ENCODE results near the gene TMEM198. TPM values are rescaled to one million over a fixed set of nuclear protein-coding genes. Genes with fewer than 3 reads are reported as not detected.
A peak's percentile ranks its signal among the peaks of the same experiment; 100 is the strongest.

The TMEM198 gene
- total RNA-seq, 2 donors from 2014 or later, result 1.8 to 4.3 TPM

- no peak for TF ChIP-seq CTCF (IDR thresholded peaks at IDR 0.05)
- Histone ChIP-seq H3K36me3 (peaks cover 30% of the 10 kb centered on the region), H3K9me3 (no peaks in the 10 kb centered on the region), H3K27ac (peak overlapping the region; percentile 94), H3K4me3 (peak overlapping the region; percentile 52 to 77), H3K4me1 (peaks cover 0 to 45% of the 10 kb centered on the region in 2 donors), H3K27me3 (no peaks in the 10 kb centered on the region)
- no peak for DNase-seq (ENCODE audit: low spot score)
Measured at GRCh38 chr2:219542931-219543595, 765 bp upstream of the TMEM198 start.

DNA sequence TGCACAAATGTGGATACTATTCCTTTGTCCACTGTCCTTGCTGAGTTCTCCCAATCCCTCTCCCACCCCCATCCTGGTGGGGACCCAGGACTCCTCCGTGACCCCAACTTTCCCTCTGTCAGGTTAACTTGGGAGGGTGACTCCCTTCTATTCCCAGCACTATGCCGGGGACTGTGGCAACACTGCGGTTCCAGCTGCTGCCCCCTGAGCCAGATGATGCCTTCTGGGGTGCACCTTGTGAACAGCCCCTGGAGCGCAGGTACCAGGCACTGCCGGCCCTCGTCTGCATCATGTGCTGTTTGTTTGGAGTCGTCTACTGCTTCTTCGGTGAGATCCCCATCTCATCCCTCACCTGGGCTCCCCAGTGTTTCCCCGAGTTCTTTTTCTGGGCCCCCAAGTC lies 739 bp downstream of the TMEM198 start:
- Histone ChIP-seq H3K9me3 (no peaks in the 10 kb centered on the region), H3K27me3 (no peaks in the 10 kb centered on the region), H3K36me3 (peaks cover 17% of the 10 kb centered on the region), H3K4me1 (peaks cover 0 to 30% of the 10 kb centered on the region in 2 donors), H3K4me3 (peak overlapping the region in 1 of 2 donors; percentile 77), H3K27ac (peak overlapping the region; percentile 94)
- no peak for DNase-seq (ENCODE audit: low spot score)
- TF ChIP-seq CTCF (IDR thresholded peaks at IDR 0.05), result no peak

DNA sequence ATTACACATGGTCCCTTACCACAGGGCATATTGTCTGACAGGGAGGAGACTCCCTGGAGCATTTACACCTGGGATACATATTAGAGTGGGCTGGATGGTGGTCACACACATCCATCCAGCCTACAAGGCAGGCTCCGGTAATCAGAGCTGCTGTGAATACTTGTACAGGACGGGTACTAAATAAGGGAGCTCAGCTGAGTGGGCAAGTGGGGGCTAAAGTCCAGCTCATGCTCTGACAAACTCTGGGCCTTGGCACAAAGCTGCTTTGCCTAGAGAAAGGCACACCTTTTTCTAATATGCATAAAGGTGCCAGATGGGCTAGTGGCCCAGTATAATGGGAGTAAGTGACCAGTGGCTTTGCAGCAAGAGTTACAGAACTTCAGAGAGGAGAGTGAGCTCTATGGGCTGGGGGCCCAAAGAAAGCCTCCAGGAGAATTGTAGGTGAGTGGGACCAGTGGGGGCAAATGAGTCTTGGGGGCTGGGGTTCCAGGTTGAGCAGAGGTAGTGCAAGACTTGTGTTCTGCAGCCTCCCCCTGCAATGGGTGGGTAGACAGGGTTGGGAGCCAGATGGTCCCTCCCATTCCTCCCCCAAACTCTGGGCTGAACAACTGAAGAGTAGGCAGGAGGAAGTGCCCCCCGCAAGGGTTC lies 1.6 kb downstream of the TMEM198 start:
- Histone ChIP-seq H3K9me3 (no peaks in the 10 kb centered on the region), H3K27ac (no peak overlapping the region), H3K27me3 (no peaks in the 10 kb centered on the region), H3K36me3 (peaks cover 8% of the 10 kb centered on the region), H3K4me1 (peaks cover 0 to 29% of the 10 kb centered on the region in 2 donors), H3K4me3 (no peak overlapping the region)
- TF ChIP-seq CTCF (IDR thresholded peaks at IDR 0.05), result no peak
- no peak for DNase-seq (ENCODE audit: low spot score)

DNA sequence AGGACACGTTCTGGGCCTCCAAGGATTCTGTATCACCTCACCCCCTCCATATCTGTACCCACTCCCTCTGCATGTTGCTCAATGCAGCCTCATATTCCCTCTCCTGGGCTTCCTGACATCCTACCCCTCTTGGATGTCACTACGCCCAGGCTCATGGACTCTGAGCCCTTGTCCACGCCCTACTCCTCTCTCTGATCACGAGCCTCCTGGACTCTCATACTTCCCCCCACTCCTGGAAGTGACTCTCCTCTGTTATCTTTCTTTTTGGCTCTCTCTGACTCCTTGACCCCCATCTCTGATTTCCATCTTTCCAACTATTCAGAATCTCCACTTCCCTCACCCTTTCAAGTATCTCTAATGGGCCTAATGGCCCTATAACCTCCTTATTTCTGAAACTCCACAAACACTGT lies 2.1 kb downstream of the TMEM198 start:
- H3K4me1 ChIP-seq, result peaks cover 0 to 29% of the 10 kb centered on the region in 2 donors
- no peak for DNase-seq (ENCODE audit: low spot score)
- peaks cover 4% of the 10 kb centered on the region for H3K36me3 ChIP-seq
- no peaks in the 10 kb centered on the region for H3K9me3 ChIP-seq
- H3K27me3 ChIP-seq, result no peaks in the 10 kb centered on the region
- no peak overlapping the region for H3K27ac ChIP-seq
- H3K4me3 ChIP-seq, result no peak overlapping the region
- TF ChIP-seq CTCF (IDR thresholded peaks at IDR 0.05), result no peak

DNA sequence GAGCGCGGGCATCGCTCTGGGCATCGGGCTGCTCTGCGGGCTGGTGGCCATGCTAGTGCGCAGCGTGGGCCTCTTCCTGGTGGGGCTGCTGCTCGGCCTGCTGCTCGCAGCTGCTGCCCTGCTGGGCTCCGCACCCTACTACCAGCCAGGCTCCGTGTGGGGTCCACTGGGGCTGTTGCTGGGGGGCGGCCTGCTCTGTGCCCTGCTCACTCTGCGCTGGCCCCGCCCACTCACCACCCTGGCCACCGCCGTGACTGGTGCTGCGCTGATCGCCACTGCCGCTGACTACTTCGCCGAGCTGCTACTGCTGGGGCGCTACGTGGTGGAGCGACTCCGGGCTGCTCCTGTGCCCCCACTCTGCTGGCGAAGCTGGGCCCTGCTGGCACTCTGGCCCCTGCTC lies 3.8 kb downstream of the TMEM198 start:
- no peak overlapping the region for H3K4me3 ChIP-seq
- TF ChIP-seq CTCF (IDR thresholded peaks at IDR 0.05), result no peak
- H3K36me3 ChIP-seq, result no peaks in the 10 kb centered on the region
- H3K27me3 ChIP-seq, result no peaks in the 10 kb centered on the region
- H3K27ac ChIP-seq, result no peak overlapping the region
- DNase-seq (ENCODE audit: low spot score), result no peak
- no peaks in the 10 kb centered on the region for H3K9me3 ChIP-seq
- peaks cover 0 to 26% of the 10 kb centered on the region in 2 donors for H3K4me1 ChIP-seq
